ENCODE results near the gene MRPL12.

GRCh38 chr17:81684442-81684911 lies 18.7 kb upstream of the MRPL12 start:
- TF ChIP-seq CTCF (IDR thresholded peaks at IDR 0.05) (no peak), EZH2 (IDR thresholded peaks at IDR 0.05) (no peak)

Data from neural progenitor cell (in vitro differentiated cells).